HL-60 (cell line): Measurements from ENCODE around the gene SLC4A8.

Source experiments
- CTCF ChIP-seq: IDR thresholded peaks from one replicate; pipeline ENCODE4 v1.5.1; 2011; ENCODE audit warnings: low read length, control low read depth, inconsistent platforms; ENCODE audit not compliant: insufficient read depth
- POLR2AphosphoS5 ChIP-seq: IDR thresholded peaks from 2 replicates; pipeline ENCODE4 v1.6.1; 2012; ENCODE audit warnings: low read depth
- SPI1 ChIP-seq: IDR thresholded peaks from 2 replicates; pipeline ENCODE4 v1.6.1; 2012; ENCODE audit warnings: low read depth, mild to moderate bottlenecking, borderline replicate concordance
- TF ChIP-seq, protein P1 (sequence below): IDR thresholded peaks from 2 replicates; pipeline ENCODE4 v1.6.1; 2012; ENCODE audit warnings: low read depth; ENCODE audit not compliant: insufficient replicate concordance

DNA sequence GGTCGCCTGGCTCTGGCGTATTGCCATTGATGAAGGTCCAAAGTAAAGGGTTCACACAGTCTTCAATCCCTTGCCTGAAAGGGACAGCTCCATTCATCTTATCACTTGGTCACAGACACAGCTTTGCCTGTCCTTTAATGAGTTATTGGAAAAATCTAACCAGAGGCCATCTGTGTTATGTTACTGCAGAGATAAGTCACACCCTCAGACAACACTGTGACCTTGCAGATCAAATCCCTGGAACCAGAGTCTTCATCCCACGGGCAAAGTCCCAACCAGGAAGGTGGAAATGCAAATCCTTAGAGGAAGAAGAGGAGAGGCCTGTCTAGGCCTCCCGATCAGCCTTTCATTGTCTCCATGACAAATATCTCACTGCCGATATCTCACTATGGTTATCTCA is 98.1 kb downstream of the SLC4A8 start:
- TF ChIP-seq CTCF: no peak
- TF ChIP-seq, protein P1, sequence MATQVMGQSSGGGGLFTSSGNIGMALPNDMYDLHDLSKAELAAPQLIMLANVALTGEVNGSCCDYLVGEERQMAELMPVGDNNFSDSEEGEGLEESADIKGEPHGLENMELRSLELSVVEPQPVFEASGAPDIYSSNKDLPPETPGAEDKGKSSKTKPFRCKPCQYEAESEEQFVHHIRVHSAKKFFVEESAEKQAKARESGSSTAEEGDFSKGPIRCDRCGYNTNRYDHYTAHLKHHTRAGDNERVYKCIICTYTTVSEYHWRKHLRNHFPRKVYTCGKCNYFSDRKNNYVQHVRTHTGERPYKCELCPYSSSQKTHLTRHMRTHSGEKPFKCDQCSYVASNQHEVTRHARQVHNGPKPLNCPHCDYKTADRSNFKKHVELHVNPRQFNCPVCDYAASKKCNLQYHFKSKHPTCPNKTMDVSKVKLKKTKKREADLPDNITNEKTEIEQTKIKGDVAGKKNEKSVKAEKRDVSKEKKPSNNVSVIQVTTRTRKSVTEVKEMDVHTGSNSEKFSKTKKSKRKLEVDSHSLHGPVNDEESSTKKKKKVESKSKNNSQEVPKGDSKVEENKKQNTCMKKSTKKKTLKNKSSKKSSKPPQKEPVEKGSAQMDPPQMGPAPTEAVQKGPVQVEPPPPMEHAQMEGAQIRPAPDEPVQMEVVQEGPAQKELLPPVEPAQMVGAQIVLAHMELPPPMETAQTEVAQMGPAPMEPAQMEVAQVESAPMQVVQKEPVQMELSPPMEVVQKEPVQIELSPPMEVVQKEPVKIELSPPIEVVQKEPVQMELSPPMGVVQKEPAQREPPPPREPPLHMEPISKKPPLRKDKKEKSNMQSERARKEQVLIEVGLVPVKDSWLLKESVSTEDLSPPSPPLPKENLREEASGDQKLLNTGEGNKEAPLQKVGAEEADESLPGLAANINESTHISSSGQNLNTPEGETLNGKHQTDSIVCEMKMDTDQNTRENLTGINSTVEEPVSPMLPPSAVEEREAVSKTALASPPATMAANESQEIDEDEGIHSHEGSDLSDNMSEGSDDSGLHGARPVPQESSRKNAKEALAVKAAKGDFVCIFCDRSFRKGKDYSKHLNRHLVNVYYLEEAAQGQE: no peak
- TF ChIP-seq POLR2AphosphoS5: no peak
- TF ChIP-seq SPI1: no peak
